GM18499 (cell line): Measurements from ENCODE around the gene CLDN22.
"Not testable (repeated sequence)": the region's sequence is repeated elsewhere in the genome, so short reads cannot be mapped to it uniquely, and the experiment has no call there.

Source experiments
- ATAC-seq: cut with Tn5 transposase; IDR thresholded peaks from one replicate; pipeline ENCODE4 v1.9.1; 2021; ENCODE audit warnings: moderate number of reproducible peaks; ENCODE audit not compliant: insufficient read depth, unreplicated experiment

Gene CLDN22

GRCh38 chr4:183324056-183324455, 4.0 kb upstream of the CLDN22 start:
- not testable (repeated sequence) for ATAC-seq

- no peak for ATAC-seq
Observed at GRCh38 chr4:183323295-183323694, 3.2 kb upstream of the CLDN22 start.

GRCh38 chr4:183322326-183322725, 2.2 kb upstream of the CLDN22 start, which contains the start of gene CLDN24:
Gene CLDN24, minus strand, starts transcription at chr4:183322426. Its CDS starts 0 bp downstream, at chr4:183322426.
- ATAC-seq = no peak

GRCh38 chr4:183321516-183321915, 1.4 kb upstream of the CLDN22 start:
- ATAC-seq = no peak

GRCh38 chr4:183321079-183321478, 1.0 kb upstream of the CLDN22 start:
- ATAC-seq = no peak

- ATAC-seq = no peak
Observed at GRCh38 chr4:183318656-183319055, 1.4 kb downstream of the CLDN22 start.

- ATAC-seq = no peak
Observed at GRCh38 chr4:183314806-183315205, 5.3 kb downstream of the CLDN22 start.

- ATAC-seq = no peak
Observed at GRCh38 chr4:183314336-183314735, 5.7 kb downstream of the CLDN22 start.

- no peak for ATAC-seq
Observed at GRCh38 chr4:183312841-183313240, 7.2 kb downstream of the CLDN22 start.

- ATAC-seq = no peak
Observed at GRCh38 chr4:183306811-183307210, 13.3 kb downstream of the CLDN22 start.

GRCh38 chr4:183304538-183304937, 15.5 kb downstream of the CLDN22 start:
- no peak for ATAC-seq

GRCh38 chr4:183304067-183304466, 16.0 kb downstream of the CLDN22 start:
- ATAC-seq = no peak

GRCh38 chr4:183303301-183303700, 16.8 kb downstream of the CLDN22 start:
- ATAC-seq = no peak

- no peak for ATAC-seq
Observed at GRCh38 chr4:183300655-183301054, 19.4 kb downstream of the CLDN22 start.

- ATAC-seq = no peak
Observed at GRCh38 chr4:183300070-183300469, 20.0 kb downstream of the CLDN22 start.

GRCh38 chr4:183299464-183299863, 20.6 kb downstream of the CLDN22 start:
- ATAC-seq = no peak

- peak; percentile 61 for ATAC-seq
Observed at GRCh38 chr4:183297675-183298074, 22.4 kb downstream of the CLDN22 start.

GRCh38 chr4:183295711-183296110, 24.4 kb downstream of the CLDN22 start:
- ATAC-seq = no peak

- no peak for ATAC-seq
Observed at GRCh38 chr4:183291070-183291469, 29.0 kb downstream of the CLDN22 start.

GRCh38 chr4:183289688-183290087, 30.4 kb downstream of the CLDN22 start:
- ATAC-seq = no peak

- no peak for ATAC-seq
Observed at GRCh38 chr4:183288955-183289354, 31.1 kb downstream of the CLDN22 start.

- peak; percentile 28 for ATAC-seq
Observed at GRCh38 chr4:183287677-183288076, 32.4 kb downstream of the CLDN22 start.

GRCh38 chr4:183287309-183287659, 32.8 kb downstream of the CLDN22 start:
- peak; percentile 45 for ATAC-seq
